WERI-Rb-1 (cell line): Measurements from ENCODE around the gene SNAP47.

Source experiments
- DNase-seq: peaks from one replicate; pipeline ENCODE4 v3.0.0-alpha.2; 2020
- H3K27ac ChIP-seq: fragments of 250-450 bp; sonication (Bioruptor Pico); 2 replicates; pipeline ENCODE4 v1.5.1; 2020; ENCODE audit warnings: mild to moderate bottlenecking, moderate library complexity
- H3K27me3 ChIP-seq: fragments of 250-450 bp; sonication (Bioruptor Pico); 2 replicates; pipeline ENCODE4 v1.5.1; 2021; ENCODE audit warnings: mild to moderate bottlenecking, low read depth, moderate library complexity; ENCODE audit not compliant: insufficient read depth, severe bottlenecking
- H3K36me3 ChIP-seq: fragments of 250-450 bp; sonication (Bioruptor Pico); 2 replicates; pipeline ENCODE4 v1.5.1; 2020; ENCODE audit warnings: mild to moderate bottlenecking, moderate library complexity
- H3K4me3 ChIP-seq: 2 replicates; pipeline ENCODE4 v1.5.1; 2011; ENCODE audit warnings: low read depth, mild to moderate bottlenecking, control low read depth, low read length
- H3K9me3 ChIP-seq: fragments of 250-450 bp; sonication (Bioruptor Pico); 2 replicates; pipeline ENCODE4 v1.5.1; 2021; ENCODE audit warnings: mild to moderate bottlenecking, moderate library complexity; ENCODE audit not compliant: severe bottlenecking
- TF ChIP-seq, protein P1 (sequence below): IDR thresholded peaks from 2 replicates; pipeline ENCODE4 v1.5.1; 2011; ENCODE audit warnings: low read depth, mild to moderate bottlenecking, control low read depth, inconsistent platforms, low read length

SNAP47 gene

DNA sequence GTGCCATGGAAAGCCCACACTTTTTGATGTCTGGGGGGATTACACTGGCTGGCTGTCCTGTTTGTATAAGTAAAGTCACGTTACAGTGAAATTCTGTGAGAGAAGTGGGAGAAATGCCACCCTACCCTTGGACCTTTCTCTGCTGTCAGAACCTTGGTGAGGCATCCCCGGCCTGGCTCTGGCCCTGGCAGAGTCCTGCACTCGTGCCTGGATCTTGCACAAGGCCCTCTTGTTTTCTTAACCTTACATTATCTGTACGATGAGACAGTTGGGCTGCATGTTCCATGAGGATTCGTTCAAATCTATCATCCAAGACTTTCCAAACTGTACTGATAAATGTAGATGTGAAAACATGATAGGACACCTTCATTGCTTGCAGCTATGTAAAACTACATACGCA, 11.4 kb downstream of the SNAP47 start:
- H3K36me3 ChIP-seq, result no peaks in the 10 kb centered on the region

GRCh38 chr1:227747382-227747781, 12.1 kb downstream of the SNAP47 start:
- no peak for DNase-seq
- Histone ChIP-seq H3K27me3 (no peaks in the 10 kb centered on the region), H3K36me3 (no peaks in the 10 kb centered on the region), H3K9me3 (no peaks in the 10 kb centered on the region), H3K27ac (no peak overlapping the region), H3K4me3 (no peak overlapping the region)
- TF ChIP-seq, protein P1, sequence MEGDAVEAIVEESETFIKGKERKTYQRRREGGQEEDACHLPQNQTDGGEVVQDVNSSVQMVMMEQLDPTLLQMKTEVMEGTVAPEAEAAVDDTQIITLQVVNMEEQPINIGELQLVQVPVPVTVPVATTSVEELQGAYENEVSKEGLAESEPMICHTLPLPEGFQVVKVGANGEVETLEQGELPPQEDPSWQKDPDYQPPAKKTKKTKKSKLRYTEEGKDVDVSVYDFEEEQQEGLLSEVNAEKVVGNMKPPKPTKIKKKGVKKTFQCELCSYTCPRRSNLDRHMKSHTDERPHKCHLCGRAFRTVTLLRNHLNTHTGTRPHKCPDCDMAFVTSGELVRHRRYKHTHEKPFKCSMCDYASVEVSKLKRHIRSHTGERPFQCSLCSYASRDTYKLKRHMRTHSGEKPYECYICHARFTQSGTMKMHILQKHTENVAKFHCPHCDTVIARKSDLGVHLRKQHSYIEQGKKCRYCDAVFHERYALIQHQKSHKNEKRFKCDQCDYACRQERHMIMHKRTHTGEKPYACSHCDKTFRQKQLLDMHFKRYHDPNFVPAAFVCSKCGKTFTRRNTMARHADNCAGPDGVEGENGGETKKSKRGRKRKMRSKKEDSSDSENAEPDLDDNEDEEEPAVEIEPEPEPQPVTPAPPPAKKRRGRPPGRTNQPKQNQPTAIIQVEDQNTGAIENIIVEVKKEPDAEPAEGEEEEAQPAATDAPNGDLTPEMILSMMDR, result no peak

More for the DNA sequence above, 11.4 kb downstream of the SNAP47 start:
- Histone ChIP-seq H3K27me3 (no peaks in the 10 kb centered on the region), H3K9me3 (no peaks in the 10 kb centered on the region), H3K27ac (no peak overlapping the region), H3K4me3 (no peak overlapping the region)
- TF ChIP-seq, protein P1, result no peak
- DNase-seq, result no peak

- no peaks in the 10 kb centered on the region for H3K9me3 ChIP-seq
- no peak overlapping the region for H3K4me3 ChIP-seq
- TF ChIP-seq, protein P1, result no peak
- H3K27ac ChIP-seq, result no peak overlapping the region
- no peaks in the 10 kb centered on the region for H3K36me3 ChIP-seq
- no peak for DNase-seq
- no peaks in the 10 kb centered on the region for H3K27me3 ChIP-seq
These were observed 12.8 kb downstream of the SNAP47 start for GRCh38 chr1:227747948-227748495.

DNA sequence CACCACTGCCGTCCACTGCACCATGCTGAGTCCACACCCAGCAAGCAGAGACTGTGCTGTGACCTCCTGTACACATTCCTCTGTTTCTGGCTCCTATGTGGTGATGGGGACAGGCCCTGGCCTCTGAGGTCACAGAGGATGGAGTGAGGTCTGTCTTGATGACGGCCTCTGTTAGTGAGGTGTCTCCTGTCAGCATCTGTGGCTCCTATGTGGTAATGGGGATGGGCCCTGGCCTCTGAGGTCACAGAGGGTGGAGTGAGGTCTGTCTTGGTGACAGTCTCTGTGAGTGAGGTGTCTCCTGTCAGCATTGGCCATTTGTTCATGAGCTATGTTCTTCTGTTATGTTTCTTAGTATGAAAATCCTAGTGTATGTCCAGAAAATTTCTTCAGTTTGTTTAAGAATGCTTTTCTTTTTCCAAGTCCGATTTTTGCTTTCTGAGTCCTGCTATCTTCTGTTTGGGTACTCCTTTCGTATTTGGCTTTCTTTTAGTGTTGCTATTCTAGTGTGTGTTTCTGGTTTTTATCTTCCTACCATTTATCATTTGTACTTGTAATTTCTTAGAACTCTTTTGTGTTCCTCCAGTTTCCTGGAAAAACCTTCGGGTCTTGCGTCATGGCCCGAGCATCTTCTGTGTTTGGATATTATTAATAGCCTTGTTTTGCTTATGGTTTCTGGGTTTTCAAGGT, 13.4 kb downstream of the SNAP47 start:
- no peak for DNase-seq
- H3K9me3 ChIP-seq, result no peaks in the 10 kb centered on the region
- no peaks in the 10 kb centered on the region for H3K36me3 ChIP-seq
- H3K27me3 ChIP-seq, result no peaks in the 10 kb centered on the region
- H3K4me3 ChIP-seq, result no peak overlapping the region
- TF ChIP-seq, protein P1, result no peak
- H3K27ac ChIP-seq, result no peak overlapping the region

DNA sequence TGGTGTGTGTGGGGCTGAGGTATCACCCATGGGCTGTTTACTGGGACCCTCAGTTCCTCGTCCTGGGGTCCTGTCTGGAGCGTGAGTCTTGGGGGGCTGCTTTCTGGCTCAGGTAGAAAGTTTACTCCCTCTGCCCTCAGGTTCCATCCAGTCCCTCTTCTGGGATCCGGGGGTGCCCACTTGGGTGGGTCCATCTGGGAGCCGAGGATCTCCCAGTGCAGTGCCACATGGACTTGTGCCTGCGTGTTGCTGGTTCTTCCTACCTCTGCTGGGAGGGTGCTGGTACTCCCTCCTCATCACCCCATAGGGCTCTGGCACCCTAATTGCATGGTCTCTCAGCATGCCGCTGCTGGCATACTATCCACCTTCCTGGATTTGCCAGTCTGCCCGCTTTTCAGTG, 14.0 kb downstream of the SNAP47 start:
- DNase-seq, result no peak
- TF ChIP-seq, protein P1, result no peak
- Histone ChIP-seq H3K4me3 (no peak overlapping the region), H3K27ac (no peak overlapping the region), H3K9me3 (no peaks in the 10 kb centered on the region), H3K27me3 (no peaks in the 10 kb centered on the region), H3K36me3 (no peaks in the 10 kb centered on the region)
